Right lobe of liver (tissue), 6 donors: Measurements from ENCODE around the gene DCAF12. TPM values are rescaled to one million over a fixed set of nuclear protein-coding genes. Genes with fewer than 3 reads are reported as not detected.
A peak's percentile ranks its signal among the peaks of the same experiment; 100 is the strongest.

Experiments used
- ATAC-seq, 4 donors: fragments of 200-7000 bp; cut with Tn5 transposase; one replicate each; pipeline ENCODE4 v1.9.1; 2020; ENCODE audit warnings: mild to moderate bottlenecking in 4 of 4, moderate library complexity in 4 of 4
- DNase-seq, 3 donors: peaks; one replicate each; pipeline ENCODE4 v3.0.0-alpha.2; 2020
- H3K27ac ChIP-seq, 3 donors: fragments of 200-600 bp; one replicate each; pipeline ENCODE4 v1.8.0; 2022
- H3K27me3 ChIP-seq, 2 donors: fragments of 200-600 bp; one replicate each; pipeline ENCODE4 v1.8.0; 2022
- H3K36me3 ChIP-seq, 4 donors: fragments of 200-600 bp; sonication (generic) in 1 of 4; one replicate each; pipeline versions ENCODE4 v1.5.1 to v1.8.0; 2017 to 2022; ENCODE audit warnings: control low read depth in 1 of 4
- H3K4me1 ChIP-seq, 4 donors: fragments of 200-600 bp; sonication (generic) in 1 of 4; one replicate each; pipeline versions ENCODE4 v1.5.1 to v1.8.0; 2017 to 2022; ENCODE audit warnings: control low read depth in 1 of 4
- H3K4me3 ChIP-seq, 3 donors: fragments of 200-600 bp; one replicate each; pipeline ENCODE4 v1.8.0; 2022
- H3K9me3 ChIP-seq, 4 donors: fragments of 200-600 bp; sonication (generic) in 1 of 4; one replicate each; pipeline versions ENCODE4 v1.5.1 to v1.8.0; 2017 to 2022; ENCODE audit warnings: control low read depth in 1 of 4
- POLR2A ChIP-seq: fragments of 450-650 bp; IDR thresholded peaks from one replicate; pipeline ENCODE4 v1.6.1; 2017; ENCODE audit warnings: antibody characterized with exemption, mild to moderate bottlenecking
- WGBS: methylation state at CpG from one replicate; pipeline ENCODE4 v1.1.6; 2018; ENCODE audit warnings: low coverage, low lambda C conversion rate; ENCODE audit not compliant: insufficient coverage; ENCODE audit errors: missing lambda C conversion rate; 5-methylcytosine and 5-hydroxymethylcytosine counted together
- intact Hi-C, 2 donors: fragments of 100-400 bp; cut with DNase I; formaldehyde crosslinking; loops; one replicate each; pipeline versions ENCODE4 v1.11.2 to v1.14.1; 2022
- total RNA-seq, 6 experiments: library from RNA; depleted of rRNA in 2 of 6; stranded (reverse); fragments of >200 nt in 2 of 6; fragmentation: NEBNext Ultra II Directional in 3 of 6; extraction: Animal tissue kit (Norgen Biotek cat#: 25700) in 3 of 6; gene quantifications; one replicate each; pipeline versions ENCODE4 v1.1.0 to v1.2.4, GENCODE V29; 2016 to 2023
- TF ChIP-seq, protein P1 (sequence below), 4 donors: fragments of 200-600 bp in 3 of 4; fragments of 450-650 bp in 1 of 4; IDR thresholded peaks; one replicate each; pipeline versions ENCODE4 v1.5.1 to v1.8.0; 2016 to 2022; ENCODE audit warnings: antibody characterized with exemption in 4 of 4, mild to moderate bottlenecking in 2 of 4
- donor health status: DM: no; HTN: yes; CAD: no.
- donor health status: DM: no; HTN: no; CAD: no.
- donor health status: DM: no; HTN: no; CAD: no.
- donor health status: DM: no; HTN: yes; CAD: no.
- donor health status: DM: no; HTN: yes; CAD: no.

DCAF12 gene
- total RNA-seq, 6 experiments from 2014 or later = 14.9 to 21.0 (median 17.5) TPM

DNA sequence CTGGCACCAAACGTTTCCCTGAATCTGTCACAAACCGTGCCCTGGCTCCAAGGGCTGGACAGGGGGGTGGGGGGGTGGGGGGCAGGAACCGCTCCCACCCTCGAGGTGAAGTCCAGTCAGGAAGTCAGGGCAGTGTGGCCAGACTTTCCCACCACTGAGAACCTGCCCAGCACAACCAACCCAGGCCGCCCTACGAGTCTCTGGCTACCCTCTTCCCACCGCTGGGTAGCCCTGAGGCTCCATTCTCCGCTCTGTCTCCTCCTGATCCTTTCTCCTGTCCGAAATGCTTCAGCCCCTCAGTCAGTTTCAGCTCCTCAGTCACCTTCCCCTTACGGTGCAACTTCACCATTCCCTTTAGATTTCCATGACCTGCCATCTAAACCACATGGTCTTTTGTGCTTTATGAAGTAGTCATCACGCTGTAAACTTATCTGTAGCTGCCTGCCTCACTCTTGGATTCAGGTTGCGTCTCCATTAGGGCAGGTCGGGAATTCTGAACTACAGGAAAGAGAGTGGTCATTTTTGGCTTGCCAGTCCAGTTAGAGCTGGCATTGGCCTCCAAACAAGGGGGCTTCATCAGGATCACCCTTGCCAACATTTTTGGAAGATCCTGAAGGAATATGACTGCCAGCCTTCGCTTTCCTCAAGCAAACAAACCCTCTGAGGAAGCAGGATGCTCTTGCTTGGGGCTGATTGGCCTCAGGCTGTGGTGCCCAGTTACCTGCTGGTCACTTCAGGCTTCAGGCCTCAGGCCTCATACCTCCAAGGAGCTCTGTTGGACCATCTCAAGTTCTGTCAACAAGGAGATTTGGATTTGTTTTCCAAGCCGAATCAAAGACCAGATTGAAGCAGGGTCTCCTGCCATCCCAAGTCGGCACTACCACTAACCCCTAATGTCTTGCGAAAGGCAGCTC lies 794 bp upstream of the DCAF12 start:
- DNase-seq = no peak
- peak overlapping the region; percentile 76 to 92 (median 84) for H3K4me3 ChIP-seq
- TF ChIP-seq, protein P1, sequence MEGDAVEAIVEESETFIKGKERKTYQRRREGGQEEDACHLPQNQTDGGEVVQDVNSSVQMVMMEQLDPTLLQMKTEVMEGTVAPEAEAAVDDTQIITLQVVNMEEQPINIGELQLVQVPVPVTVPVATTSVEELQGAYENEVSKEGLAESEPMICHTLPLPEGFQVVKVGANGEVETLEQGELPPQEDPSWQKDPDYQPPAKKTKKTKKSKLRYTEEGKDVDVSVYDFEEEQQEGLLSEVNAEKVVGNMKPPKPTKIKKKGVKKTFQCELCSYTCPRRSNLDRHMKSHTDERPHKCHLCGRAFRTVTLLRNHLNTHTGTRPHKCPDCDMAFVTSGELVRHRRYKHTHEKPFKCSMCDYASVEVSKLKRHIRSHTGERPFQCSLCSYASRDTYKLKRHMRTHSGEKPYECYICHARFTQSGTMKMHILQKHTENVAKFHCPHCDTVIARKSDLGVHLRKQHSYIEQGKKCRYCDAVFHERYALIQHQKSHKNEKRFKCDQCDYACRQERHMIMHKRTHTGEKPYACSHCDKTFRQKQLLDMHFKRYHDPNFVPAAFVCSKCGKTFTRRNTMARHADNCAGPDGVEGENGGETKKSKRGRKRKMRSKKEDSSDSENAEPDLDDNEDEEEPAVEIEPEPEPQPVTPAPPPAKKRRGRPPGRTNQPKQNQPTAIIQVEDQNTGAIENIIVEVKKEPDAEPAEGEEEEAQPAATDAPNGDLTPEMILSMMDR (IDR thresholded peaks at IDR 0.05) = no peak
- TF ChIP-seq POLR2A = no peak
- intact Hi-C loops = no loop called here
- no peaks in the 10 kb centered on the region for H3K9me3 ChIP-seq
- no peaks in the 10 kb centered on the region for H3K27me3 ChIP-seq
- H3K4me1 ChIP-seq = peaks cover 0 to 22% (median 10%) of the 10 kb centered on the region in 4 donors
- peaks cover 0 to 7% (median under 1%) of the 10 kb centered on the region in 4 donors for H3K36me3 ChIP-seq
- peak in 2 of 4 donors; percentile 3 to 13 for ATAC-seq
- H3K27ac ChIP-seq = peak overlapping the region; percentile 83 to 88 (median 84)
- 70% methylated on average over 9 of the region's 17 CpGs for WGBS

DNA sequence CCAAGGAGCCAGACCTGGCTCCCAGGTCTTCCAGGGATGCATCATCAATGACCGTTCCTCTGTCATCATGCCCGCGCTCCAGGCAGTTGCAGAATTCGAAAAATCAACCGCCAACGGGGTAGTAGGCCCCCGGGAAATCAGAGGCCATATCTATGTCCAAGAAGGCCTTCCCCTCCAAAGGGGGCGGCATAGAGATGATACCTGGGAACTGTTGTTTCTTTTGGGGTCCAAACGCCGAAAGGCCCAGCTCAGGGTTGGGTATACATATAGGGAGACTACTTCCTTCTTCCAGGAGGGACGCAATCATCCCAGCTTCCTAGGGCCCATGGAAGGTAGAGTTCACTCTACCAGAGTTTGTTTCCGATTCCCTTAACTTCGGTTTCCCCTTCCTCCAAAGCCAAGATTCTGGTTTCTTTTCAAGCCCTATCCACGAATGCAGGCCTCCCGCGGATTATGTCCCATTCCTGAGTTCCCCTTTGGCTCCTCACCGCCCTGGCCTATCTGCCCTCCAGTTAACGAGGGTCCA lies 754 bp downstream of the DCAF12 start:
- Histone ChIP-seq H3K27ac (peak overlapping the region; percentile 83 to 88 (median 84)), H3K9me3 (no peaks in the 10 kb centered on the region), H3K27me3 (no peaks in the 10 kb centered on the region), H3K4me1 (peaks cover 0 to 22% (median 10%) of the 10 kb centered on the region in 4 donors), H3K36me3 (peaks cover 0 to 7% (median under 1%) of the 10 kb centered on the region in 4 donors), H3K4me3 (peak overlapping the region; percentile 76 to 92 (median 84))
- intact Hi-C loops = no loop called here
- ATAC-seq (peak in 1 of 4 donors; percentile 2), DNase-seq (no peak)
- TF ChIP-seq POLR2A = no peak
- TF ChIP-seq, protein P1 (IDR thresholded peaks at IDR 0.05) = no peak
- 0% methylated on average over 17 of the region's 18 CpGs for WGBS

DNA sequence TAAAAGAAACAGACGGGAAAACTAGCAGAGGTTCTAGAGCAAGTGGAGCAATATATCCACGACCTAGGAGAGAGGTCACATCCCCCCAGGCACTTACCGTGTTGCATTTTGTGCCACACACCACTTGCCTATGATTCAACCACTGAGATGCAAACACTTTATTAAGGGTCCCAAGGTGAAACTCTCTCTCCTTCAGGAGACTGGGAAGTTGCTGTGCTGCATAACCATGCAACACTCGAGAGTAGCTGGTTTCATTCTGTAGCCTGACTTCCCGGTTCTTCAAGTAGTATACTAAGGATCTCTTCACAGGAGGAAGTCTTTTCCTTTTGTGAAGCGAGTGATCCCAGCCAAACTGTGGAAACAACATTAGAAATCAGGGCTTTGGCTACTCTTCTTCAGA lies 1.6 kb downstream of the DCAF12 start:
- H3K4me1 ChIP-seq = peaks cover 0 to 22% (median 10%) of the 10 kb centered on the region in 4 donors
- peak overlapping the region in 2 of 3 donors; percentile 84 to 92 for H3K4me3 ChIP-seq
- H3K27me3 ChIP-seq = no peaks in the 10 kb centered on the region
- H3K36me3 ChIP-seq = peaks cover 0 to 7% (median under 1%) of the 10 kb centered on the region in 4 donors
- DNase-seq (no peak), ATAC-seq (no peak)
- 32% methylated on average over 5 of the region's 6 CpGs for WGBS
- TF ChIP-seq, protein P1 (IDR thresholded peaks at IDR 0.05) = no peak
- no peak for TF ChIP-seq POLR2A
- H3K9me3 ChIP-seq = no peaks in the 10 kb centered on the region
- intact Hi-C loops = no loop called here
- peak overlapping the region in 1 of 3 donors; percentile 15 for H3K27ac ChIP-seq

DNA sequence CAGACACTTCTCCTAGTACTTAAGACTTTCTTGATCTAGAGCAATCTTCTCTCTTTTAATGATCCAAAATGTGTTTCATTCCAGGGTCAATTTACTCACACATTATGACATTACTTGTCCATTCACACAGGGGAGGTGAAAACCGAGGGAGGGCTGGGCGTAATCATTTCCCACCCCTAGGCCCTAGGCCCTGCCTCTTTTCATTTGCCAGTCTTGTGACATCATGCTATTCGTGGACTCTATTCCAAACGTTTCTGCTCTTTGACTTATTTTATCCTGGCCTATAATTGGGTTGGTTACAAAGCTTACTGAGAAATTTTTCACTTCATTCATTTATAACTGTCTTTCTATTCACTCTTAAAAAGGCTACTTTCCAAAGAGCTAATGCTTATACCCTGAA lies 2.4 kb downstream of the DCAF12 start:
- Histone ChIP-seq H3K4me3 (no peak overlapping the region), H3K9me3 (no peaks in the 10 kb centered on the region), H3K36me3 (peaks cover 0 to 7% (median under 1%) of the 10 kb centered on the region in 4 donors), H3K4me1 (peaks cover 0 to 22% (median 10%) of the 10 kb centered on the region in 4 donors), H3K27ac (no peak overlapping the region), H3K27me3 (no peaks in the 10 kb centered on the region)
- no peak for DNase-seq
- intact Hi-C loops = no loop called here
- TF ChIP-seq, protein P1 (IDR thresholded peaks at IDR 0.05) = no peak
- no peak for TF ChIP-seq POLR2A
- no peak for ATAC-seq
- 26% methylated on average over 4 of the region's 4 CpGs for WGBS
